GM18517 (cell line): ENCODE results near the gene FAM117B.
"Not testable (repeated sequence)": the region's sequence is repeated elsewhere in the genome, so short reads cannot be mapped to it uniquely, and the experiment has no call there.

Experiments used
- ATAC-seq: cut with Tn5 transposase; IDR thresholded peaks from one replicate; pipeline ENCODE4 v1.9.1; 2021; ENCODE audit warnings: mild to moderate bottlenecking, moderate library complexity; ENCODE audit not compliant: unreplicated experiment

The FAM117B gene

GRCh38 chr2:202700075-202700901 is 65.5 kb downstream of the FAM117B start:
- no peak for ATAC-seq

- ATAC-seq, result no peak
These were observed 68.3 kb downstream of the FAM117B start for GRCh38 chr2:202703091-202703490.

GRCh38 chr2:202704248-202704647 is 69.5 kb downstream of the FAM117B start:
- no peak for ATAC-seq

- ATAC-seq, result no peak
These were observed 70.8 kb downstream of the FAM117B start for GRCh38 chr2:202705446-202706020.

GRCh38 chr2:202714971-202715935 is 80.5 kb downstream of the FAM117B start:
- ATAC-seq, result not testable (repeated sequence)

GRCh38 chr2:202716114-202716718 is 81.4 kb downstream of the FAM117B start:
- ATAC-seq, result no peak

GRCh38 chr2:202716953-202717597 is 82.3 kb downstream of the FAM117B start:
- no peak for ATAC-seq

GRCh38 chr2:202717598-202718310 is 83.0 kb downstream of the FAM117B start:
- no peak for ATAC-seq

GRCh38 chr2:202718614-202719013 is 83.8 kb downstream of the FAM117B start:
- ATAC-seq, result no peak

- no peak for ATAC-seq
These were observed 85.5 kb downstream of the FAM117B start for GRCh38 chr2:202720226-202720625.

- ATAC-seq, result no peak
These were observed 86.9 kb downstream of the FAM117B start for GRCh38 chr2:202721621-202722020.

GRCh38 chr2:202723746-202724145 is 89.0 kb downstream of the FAM117B start:
- ATAC-seq, result no peak

GRCh38 chr2:202726070-202726469 is 91.3 kb downstream of the FAM117B start:
- no peak for ATAC-seq

- no peak for ATAC-seq
These were observed 102.1 kb downstream of the FAM117B start for GRCh38 chr2:202736826-202737225.

- ATAC-seq, result no peak
These were observed 108.8 kb downstream of the FAM117B start for GRCh38 chr2:202743613-202744012.

GRCh38 chr2:202749477-202749876 is 114.7 kb downstream of the FAM117B start:
- no peak for ATAC-seq

- ATAC-seq, result no peak
These were observed 116.1 kb downstream of the FAM117B start for GRCh38 chr2:202750763-202751427.

GRCh38 chr2:202752071-202752470 is 117.3 kb downstream of the FAM117B start:
- ATAC-seq, result no peak

GRCh38 chr2:202754936-202755335 is 120.2 kb downstream of the FAM117B start:
- no peak for ATAC-seq
